GM19043 (cell line): ENCODE results near the gene PFDN6.
"Not testable (repeated sequence)": the region's sequence is repeated elsewhere in the genome, so short reads cannot be mapped to it uniquely, and the experiment has no call there.

Experiments
- ATAC-seq: cut with Tn5 transposase; IDR thresholded peaks from one replicate; pipeline ENCODE4 v1.9.1; 2021; ENCODE audit warnings: low read depth; ENCODE audit not compliant: unreplicated experiment

PFDN6 gene

GRCh38 chr6:33288921-33289783, at the start of gene PFDN6, which contains the start of gene WDR46:
Gene PFDN6, plus strand, starts transcription at chr6:33289601. Its CDS starts 256 bp downstream, at chr6:33289857.
Gene WDR46, minus strand, starts transcription at chr6:33289239. Its CDS starts 69 bp downstream, at chr6:33289170.
- ATAC-seq: peak; percentile 77

DNA sequence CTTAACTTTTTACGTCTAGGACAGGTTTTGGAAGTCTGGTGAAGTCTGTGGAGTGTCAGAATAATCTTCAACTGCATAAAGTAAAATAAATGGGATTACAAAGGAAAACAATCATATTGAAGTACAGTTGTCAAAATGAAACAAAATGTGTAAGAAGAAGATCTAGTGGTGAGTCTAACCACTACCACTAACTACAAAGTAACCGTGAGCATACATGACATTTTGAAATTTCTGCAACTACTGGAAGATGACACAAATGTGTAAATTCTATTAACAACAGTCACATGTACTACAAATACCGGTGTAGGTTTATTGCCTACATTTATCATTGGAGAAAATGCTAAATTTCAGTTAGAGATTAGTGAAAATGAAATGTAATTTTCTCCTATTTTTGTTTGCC, 47.4 kb upstream of the PFDN6 start:
- no peak for ATAC-seq

DNA sequence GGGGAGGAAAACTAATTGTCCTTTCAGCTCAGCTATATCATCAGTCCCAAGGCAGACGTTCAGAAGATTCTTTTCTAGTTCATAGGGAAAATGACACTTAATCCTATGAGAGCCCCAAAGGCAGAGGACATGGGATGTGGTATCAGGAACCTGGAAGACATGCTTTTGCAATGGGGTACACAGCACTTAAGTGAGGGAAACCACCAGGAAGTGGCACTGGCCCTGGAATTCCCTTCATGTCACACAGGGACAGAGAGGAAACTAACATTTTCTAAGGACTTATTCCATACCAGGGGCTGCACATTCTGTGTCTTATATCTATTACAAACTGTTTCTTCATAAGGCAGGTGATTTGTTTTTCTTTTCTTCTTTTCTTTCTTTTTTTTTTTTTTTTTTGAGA, 45.9 kb upstream of the PFDN6 start:
- ATAC-seq: no peak

GRCh38 chr6:33247977-33248642, 41.3 kb upstream of the PFDN6 start:
- no peak for ATAC-seq

GRCh38 chr6:33248643-33248931, 40.8 kb upstream of the PFDN6 start:
- ATAC-seq: no peak

DNA sequence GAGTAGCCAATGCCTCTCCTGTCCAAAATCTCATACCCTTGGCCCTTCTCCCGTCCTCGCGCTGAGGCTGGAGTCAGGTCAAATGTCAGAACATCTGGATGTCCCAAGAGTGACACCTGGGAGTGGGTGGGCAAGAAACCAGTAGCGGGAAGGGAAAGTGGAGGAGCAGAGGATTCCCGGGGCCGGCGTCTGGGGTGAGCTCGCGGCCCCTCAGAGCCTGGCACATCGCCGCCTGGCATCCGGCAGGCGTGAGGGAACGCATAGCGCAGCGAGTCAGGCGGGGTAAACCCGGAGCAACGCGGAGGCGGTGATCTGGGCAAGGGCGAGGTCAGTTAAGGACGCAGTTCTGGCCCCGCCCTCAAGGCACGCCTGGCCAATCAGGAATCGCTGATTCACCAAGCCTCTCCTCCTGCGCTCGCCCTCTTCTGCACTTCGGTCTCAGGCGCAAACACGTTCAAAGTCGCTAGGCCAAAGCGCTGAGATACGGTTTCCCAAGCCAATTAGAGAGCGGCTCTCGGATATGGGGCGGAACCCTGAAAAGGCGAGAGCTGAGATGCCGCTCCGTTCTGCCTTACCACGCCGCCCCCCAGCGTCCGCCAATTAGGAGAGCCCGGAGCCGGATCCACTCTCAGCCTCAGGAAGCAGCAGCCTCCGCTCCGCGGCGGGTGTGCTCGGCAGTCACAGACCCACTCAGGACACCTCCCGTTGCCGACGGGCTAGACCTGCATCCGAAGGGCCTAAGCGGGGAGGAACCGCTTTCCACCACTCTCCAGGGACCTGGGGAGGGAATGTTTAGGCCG, 40.3 kb upstream of the PFDN6 start:
- peak; percentile 84 for ATAC-seq

DNA sequence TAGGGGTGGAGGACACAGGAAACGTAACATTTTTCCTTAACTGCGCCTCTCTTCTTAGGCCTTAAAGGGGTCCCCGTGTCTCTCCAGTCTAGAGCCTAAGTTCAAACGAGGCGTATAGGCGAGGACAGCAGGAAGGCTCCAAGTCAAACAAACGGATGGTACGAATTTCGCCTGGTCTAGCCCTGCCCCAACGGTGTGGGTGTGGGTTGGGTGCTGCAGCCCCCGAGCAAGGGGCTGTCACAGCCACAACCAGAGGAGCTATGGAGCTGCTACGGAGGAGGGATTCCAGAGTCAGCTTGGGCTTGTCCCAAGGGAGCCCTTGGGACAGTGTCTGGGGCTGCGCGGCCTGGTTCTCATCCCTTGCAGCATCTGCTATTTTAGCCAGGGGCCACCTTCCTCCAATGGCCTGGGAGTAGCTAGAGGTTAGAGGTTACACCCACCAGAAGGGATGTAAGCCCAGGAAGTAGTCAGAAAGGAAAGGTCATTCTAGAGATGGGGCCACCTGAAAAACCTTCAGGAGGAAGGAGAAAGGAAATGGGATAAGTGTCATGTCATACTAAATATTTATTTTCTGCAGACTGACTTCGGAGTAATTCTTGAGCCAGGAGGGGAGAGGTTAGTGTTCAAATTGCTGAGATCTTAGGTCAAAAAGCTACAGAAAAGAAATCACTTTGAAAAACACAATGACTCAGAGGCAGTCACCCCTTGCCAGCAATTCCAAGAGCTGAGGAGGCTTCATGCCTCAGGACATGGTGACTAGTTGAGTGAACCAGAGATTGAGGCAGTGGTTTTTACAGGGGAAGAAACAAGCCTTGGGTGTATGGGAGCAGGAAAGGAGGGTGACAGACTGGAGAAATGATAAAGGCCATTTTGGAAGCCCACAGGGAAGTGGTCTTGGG, 39.4 kb upstream of the PFDN6 start:
- ATAC-seq: no peak

GRCh38 chr6:33250731-33251130, 38.7 kb upstream of the PFDN6 start:
- ATAC-seq: no peak

DNA sequence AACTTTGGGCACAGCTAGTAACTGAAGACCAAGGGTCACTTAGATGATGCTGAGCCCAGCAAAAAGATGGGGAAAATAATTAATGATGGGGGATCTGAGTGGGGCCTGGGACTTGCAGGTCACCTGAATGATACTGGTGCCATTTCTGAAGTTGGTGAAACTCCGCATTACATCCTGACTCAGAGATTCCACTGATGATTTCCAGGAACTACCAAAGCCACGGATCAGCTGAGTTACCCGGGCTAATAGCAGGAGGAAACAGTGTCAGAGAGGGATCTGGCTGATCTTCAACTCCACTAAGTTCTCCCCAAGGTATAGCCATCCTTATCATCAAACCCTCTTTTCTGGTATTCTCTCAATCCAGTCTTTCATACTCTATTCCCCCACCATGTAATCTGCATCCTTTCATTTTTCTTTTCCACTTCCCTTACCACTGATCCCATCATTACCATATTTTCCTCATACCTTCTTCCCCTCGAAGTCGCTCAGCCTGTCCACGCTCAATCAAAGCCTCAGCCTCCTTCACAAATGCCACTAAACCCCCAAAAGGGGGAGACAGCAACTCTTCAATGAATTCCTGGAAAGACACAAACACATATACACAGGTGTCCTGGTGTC, 37.9 kb upstream of the PFDN6 start:
- no peak for ATAC-seq

- ATAC-seq: no peak
Measured at GRCh38 chr6:33252759-33253158, 36.6 kb upstream of the PFDN6 start.

DNA sequence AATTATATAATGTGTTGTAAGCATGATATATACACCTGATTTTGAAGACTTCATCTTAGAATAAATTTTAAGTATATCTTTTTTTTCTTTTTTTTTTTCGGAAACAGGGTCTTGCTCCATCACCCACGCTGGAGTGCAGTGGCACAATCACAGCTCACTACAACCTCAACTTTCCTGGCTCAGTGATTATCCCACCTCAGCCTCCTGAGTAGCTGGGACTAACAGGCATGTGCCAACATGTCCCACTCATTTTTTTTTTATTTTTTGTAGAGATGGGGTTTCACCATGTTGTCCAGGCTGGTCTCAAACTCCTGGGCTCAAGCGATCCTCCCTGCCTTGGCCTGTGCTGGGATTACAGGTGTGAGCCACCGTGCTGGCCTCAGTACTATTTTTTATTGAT, 34.8 kb upstream of the PFDN6 start:
- ATAC-seq: no peak

DNA sequence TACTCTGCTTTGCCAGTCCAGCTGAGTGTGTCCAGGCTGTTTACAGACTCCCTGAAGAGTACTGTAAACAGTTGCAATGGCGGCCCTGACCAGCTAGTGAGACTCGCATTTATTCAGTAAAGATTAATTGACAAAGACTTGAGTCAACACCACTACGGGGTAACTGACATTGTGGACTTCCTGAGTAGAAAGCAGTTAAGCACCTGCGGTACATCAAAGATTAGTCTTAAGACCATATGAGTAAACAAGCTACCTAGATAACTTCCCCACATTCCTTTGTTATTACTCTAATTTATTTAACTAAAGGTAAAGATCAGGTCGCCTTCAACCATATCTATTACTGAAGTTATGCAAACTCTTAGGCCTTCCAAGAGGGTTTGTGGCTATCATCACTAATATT, 30.4 kb upstream of the PFDN6 start:
- no peak for ATAC-seq

- not testable (repeated sequence) for ATAC-seq
Measured at GRCh38 chr6:33262490-33262889, 26.9 kb upstream of the PFDN6 start.

DNA sequence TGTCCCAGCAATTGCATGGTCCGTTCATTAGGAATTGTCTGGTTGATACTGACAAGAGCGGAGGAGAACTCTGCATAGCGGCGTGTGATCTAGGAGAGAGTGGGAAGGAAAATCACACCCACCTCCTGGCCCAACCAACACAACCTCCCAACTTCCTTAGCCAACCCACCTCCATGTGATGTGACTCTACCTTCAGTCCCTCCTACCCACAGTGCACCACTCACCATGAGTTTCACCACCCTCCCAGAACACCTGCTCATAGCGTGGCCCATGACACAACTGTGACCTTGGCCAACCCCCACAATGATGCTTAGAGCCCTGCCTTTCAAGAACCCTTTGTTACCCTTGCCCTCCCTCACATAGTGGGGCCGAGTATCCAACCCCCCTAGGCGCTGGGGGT, 25.4 kb upstream of the PFDN6 start:
- no peak for ATAC-seq

DNA sequence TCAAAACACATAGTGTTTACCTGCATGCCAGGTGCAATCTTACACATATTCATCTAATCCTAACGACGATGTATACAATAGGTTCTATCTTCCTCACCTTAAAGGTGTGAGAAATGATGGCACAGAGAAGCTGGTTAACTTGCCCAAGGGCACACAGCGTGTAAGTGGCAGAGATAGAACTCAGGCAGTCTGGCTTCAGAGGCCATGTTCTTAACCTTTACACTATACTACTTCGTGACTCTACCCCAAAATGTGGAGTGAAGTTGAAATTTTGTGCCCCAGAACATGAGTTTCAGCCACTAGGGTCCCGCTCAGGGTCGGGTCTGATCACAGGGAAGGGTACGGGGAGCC, 18.3 kb upstream of the PFDN6 start:
- no peak for ATAC-seq

GRCh38 chr6:33271468-33272274, 17.7 kb upstream of the PFDN6 start, which contains the start of the genes RPS18 and VPS52:
Gene RPS18, plus strand, starts transcription at chr6:33272075. Its CDS starts 45 bp downstream, at chr6:33272120.
Gene VPS52, minus strand, starts transcription at chr6:33271876. Its CDS starts 201 bp downstream, at chr6:33271675.
- ATAC-seq: peak; percentile 71

DNA sequence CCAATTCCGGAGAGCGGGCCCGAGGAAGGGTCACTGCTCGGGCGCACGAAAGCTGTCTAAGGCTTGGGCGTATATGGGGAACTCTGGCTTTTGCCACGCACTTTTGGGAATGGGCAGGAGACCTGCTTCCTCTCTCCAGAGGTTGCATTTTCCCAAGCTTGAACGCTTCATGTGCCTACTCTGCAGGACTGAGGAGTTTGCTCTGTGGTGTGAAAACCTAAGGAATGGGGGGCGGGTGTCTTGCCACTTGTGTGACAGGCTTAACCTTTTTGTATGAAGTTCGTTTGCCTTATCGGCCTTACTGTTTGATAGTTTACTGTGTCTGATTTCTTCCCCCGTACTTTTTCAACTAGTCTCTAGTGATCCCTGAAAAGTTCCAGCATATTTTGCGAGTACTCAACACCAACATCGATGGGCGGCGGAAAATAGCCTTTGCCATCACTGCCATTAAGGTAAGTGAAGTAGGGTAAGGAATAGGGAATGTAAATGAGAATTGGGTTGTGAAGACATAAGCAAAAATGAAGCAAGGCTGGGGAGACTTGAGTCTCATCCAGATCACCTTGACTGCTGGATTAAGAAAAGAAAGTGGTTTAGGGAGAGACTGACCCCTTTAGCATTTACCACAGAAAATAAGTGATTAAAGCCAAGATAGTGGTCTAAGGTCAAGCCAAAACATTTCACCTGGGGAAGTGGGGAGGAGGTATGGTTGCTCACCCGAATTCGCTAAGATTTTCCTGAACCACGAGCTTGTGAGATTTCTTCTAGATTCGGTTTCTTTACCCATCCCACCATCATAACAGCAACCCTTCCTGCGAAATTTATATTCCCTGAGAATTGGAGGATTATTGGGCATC, 16.9 kb upstream of the PFDN6 start:
- no peak for ATAC-seq
